Astrocyte (in vitro differentiated cells and primary cell): ENCODE results near the gene PLPPR3. TPM values are rescaled to one million over a fixed set of nuclear protein-coding genes. Genes with fewer than 3 reads are reported as not detected.

Experiments
- DNase-seq: peaks from one replicate; pipeline ENCODE4 v3.0.0-alpha.2; 2010; ENCODE audit warnings: low read depth
- FAIRE-seq: peaks from 2 replicates; lab custom pipeline; 2011; peaks lifted over from hg19 to GRCh38; lab: Jason Lieb, UNC
- H2AFZ ChIP-seq: 2 replicates; pipeline ENCODE4 v1.6.0; 2012; ENCODE audit warnings: low read depth, low read length, inconsistent platforms
- H3K27ac ChIP-seq: 2 replicates; pipeline ENCODE4 v1.5.1; 2011; ENCODE audit warnings: low read depth, low read length, inconsistent platforms
- H3K27me3 ChIP-seq: 2 replicates; pipeline ENCODE4 v1.6.0; 2011; ENCODE audit warnings: low read length, inconsistent platforms; ENCODE audit not compliant: insufficient read depth
- H3K36me3 ChIP-seq: 2 replicates; pipeline ENCODE4 v1.5.1; 2011; ENCODE audit warnings: low read length, inconsistent platforms; ENCODE audit not compliant: insufficient read depth
- H3K4me1 ChIP-seq: 2 replicates; pipeline ENCODE4 v1.5.1; 2011; ENCODE audit warnings: low read length, inconsistent platforms; ENCODE audit not compliant: insufficient read depth
- H3K4me2 ChIP-seq: 2 replicates; pipeline ENCODE4 v1.6.0; 2012; ENCODE audit warnings: low read length, inconsistent platforms
- H3K4me3 ChIP-seq: 2 replicates; pipeline ENCODE4 v1.5.1; 2011; ENCODE audit warnings: low read depth, mild to moderate bottlenecking, low read length, inconsistent platforms; ENCODE audit not compliant: insufficient read depth
- H3K79me2 ChIP-seq: 2 replicates; pipeline ENCODE4 v1.6.0; 2012; ENCODE audit warnings: mild to moderate bottlenecking, low read length, inconsistent platforms; ENCODE audit not compliant: insufficient read depth
- H3K9ac ChIP-seq: 2 replicates; pipeline ENCODE4 v1.6.0; 2012; ENCODE audit warnings: mild to moderate bottlenecking, low read length, inconsistent platforms
- H3K9me3 ChIP-seq: 2 replicates; pipeline ENCODE4 v1.5.1; 2012; ENCODE audit warnings: low read depth, mild to moderate bottlenecking, low read length, inconsistent platforms; ENCODE audit not compliant: insufficient read depth
- H4K20me1 ChIP-seq: 2 replicates; pipeline ENCODE4 v1.6.0; 2012; ENCODE audit warnings: low read length, inconsistent platforms; ENCODE audit not compliant: insufficient read depth
- H3K27ac Mint-ChIP-seq: one replicate; pipeline ENCODE4 v1.8.0; 2021; ENCODE audit warnings: mild to moderate bottlenecking, mixed read lengths; ENCODE audit not compliant: unreplicated experiment
- H3K27me3 Mint-ChIP-seq: one replicate; pipeline ENCODE4 v1.8.0; 2021; ENCODE audit warnings: low read depth, mixed read lengths; ENCODE audit not compliant: unreplicated experiment
- H3K36me3 Mint-ChIP-seq: one replicate; pipeline ENCODE4 v1.8.0; 2021; ENCODE audit warnings: low read depth, mixed read lengths; ENCODE audit not compliant: unreplicated experiment
- H3K4me1 Mint-ChIP-seq: one replicate; pipeline ENCODE4 v1.8.0; 2021; ENCODE audit warnings: low read depth, mixed read lengths; ENCODE audit not compliant: unreplicated experiment
- H3K4me3 Mint-ChIP-seq: one replicate; pipeline ENCODE4 v1.8.0; 2021; ENCODE audit warnings: mild to moderate bottlenecking, moderate library complexity, mixed read lengths; ENCODE audit not compliant: unreplicated experiment
- H3K9me3 Mint-ChIP-seq: one replicate; pipeline ENCODE4 v1.8.0; 2021; ENCODE audit warnings: mild to moderate bottlenecking, mixed read lengths; ENCODE audit not compliant: unreplicated experiment
- CTCF ChIP-seq: IDR thresholded peaks from 2 replicates; pipeline ENCODE4 v1.5.1; 2011; ENCODE audit warnings: low read depth, mild to moderate bottlenecking, inconsistent platforms, low read length, moderate library complexity; ENCODE audit not compliant: insufficient read depth
- EZH2 ChIP-seq: IDR thresholded peaks from 2 replicates; pipeline ENCODE4 v1.6.1; 2012; ENCODE audit warnings: mild to moderate bottlenecking, low read length, inconsistent platforms; ENCODE audit not compliant: insufficient read depth
- total RNA-seq: library from RNA; stranded (reverse); gene quantifications from 2 replicates; pipeline ENCODE4 v1.2.1, GENCODE V29; 2021

Gene PLPPR3
- total RNA-seq, 1 donor from 2014 or later: 36.5 TPM

- no peaks in the 10 kb centered on the region for H3K36me3 Mint-ChIP-seq
- no peaks in the 10 kb centered on the region for H3K9me3 Mint-ChIP-seq
- H3K9ac ChIP-seq: no peak overlapping the region
- H2AFZ ChIP-seq: no peak overlapping the region
- no peaks in the 10 kb centered on the region for H3K4me1 ChIP-seq
- no peaks in the 10 kb centered on the region for H3K79me2 ChIP-seq
- no peak for TF ChIP-seq CTCF
- no peak for TF ChIP-seq EZH2
- H3K4me2 ChIP-seq: no peak overlapping the region
- DNase-seq: no peak
- H3K4me1 Mint-ChIP-seq: no peaks in the 10 kb centered on the region
- no peak overlapping the region for H3K4me3 ChIP-seq
- no peak overlapping the region for H3K27ac ChIP-seq
- no peaks in the 10 kb centered on the region for H3K27me3 Mint-ChIP-seq
- H4K20me1 ChIP-seq: no peaks in the 10 kb centered on the region
- no peaks in the 10 kb centered on the region for H3K9me3 ChIP-seq
- H3K4me3 Mint-ChIP-seq: no peak overlapping the region
- H3K27ac Mint-ChIP-seq: no peak overlapping the region
- peaks cover 2% of the 10 kb centered on the region for H3K27me3 ChIP-seq
- H3K36me3 ChIP-seq: no peaks in the 10 kb centered on the region
- no peak for FAIRE-seq
Observed at GRCh38 chr19:825897-826644, 4.3 kb upstream of the PLPPR3 start.

- Mint-ChIP-seq H3K9me3 (no peaks in the 10 kb centered on the region), H3K4me3 (no peak overlapping the region), H3K27me3 (no peaks in the 10 kb centered on the region), H3K36me3 (no peaks in the 10 kb centered on the region), H3K4me1 (no peaks in the 10 kb centered on the region), H3K27ac (no peak overlapping the region)
- TF ChIP-seq EZH2: no peak
- no peak for TF ChIP-seq CTCF
- Histone ChIP-seq H4K20me1 (no peaks in the 10 kb centered on the region), H3K36me3 (no peaks in the 10 kb centered on the region), H3K27ac (no peak overlapping the region), H3K79me2 (no peaks in the 10 kb centered on the region), H2AFZ (no peak overlapping the region), H3K27me3 (peaks cover 2% of the 10 kb centered on the region), H3K9ac (no peak overlapping the region), H3K4me2 (no peak overlapping the region), H3K9me3 (no peaks in the 10 kb centered on the region), H3K4me1 (no peaks in the 10 kb centered on the region), H3K4me3 (no peak overlapping the region)
- FAIRE-seq (no peak), DNase-seq (no peak)
Observed at GRCh38 chr19:824885-825284, 3.1 kb upstream of the PLPPR3 start.

GRCh38 chr19:823565-824121 lies 1.9 kb upstream of the PLPPR3 start:
- Histone ChIP-seq H3K4me1 (no peaks in the 10 kb centered on the region), H3K4me2 (no peak overlapping the region), H3K36me3 (no peaks in the 10 kb centered on the region), H3K9me3 (no peaks in the 10 kb centered on the region), H3K79me2 (no peaks in the 10 kb centered on the region), H3K27me3 (peaks cover 2% of the 10 kb centered on the region), H2AFZ (no peak overlapping the region), H4K20me1 (no peaks in the 10 kb centered on the region), H3K27ac (no peak overlapping the region), H3K9ac (no peak overlapping the region), H3K4me3 (no peak overlapping the region)
- TF ChIP-seq CTCF (no peak), EZH2 (no peak)
- Mint-ChIP-seq H3K27me3 (no peaks in the 10 kb centered on the region), H3K27ac (peak overlapping the region; percentile 66), H3K4me1 (no peaks in the 10 kb centered on the region), H3K9me3 (no peaks in the 10 kb centered on the region), H3K36me3 (no peaks in the 10 kb centered on the region), H3K4me3 (peak overlapping the region; percentile 50)
- DNase-seq: no peak
- FAIRE-seq: no peak
